HT1080 (cell line): ENCODE results near the gene SOBP. TPM values are rescaled to one million over a fixed set of nuclear protein-coding genes. Genes with fewer than 3 reads are reported as not detected.

Experiments
- DNase-seq: peaks from one replicate; pipeline ENCODE4 v3.0.0-alpha.2; 2015; ENCODE audit warnings: low read depth
- total RNA-seq: library from RNA; depleted of rRNA; stranded (reverse); fragments of >200 nt; shearing (Covaris generic); gene quantifications from 2 replicates; pipeline ENCODE4 v1.2.3, GENCODE V29; 2014

SOBP gene
- total RNA-seq, 1 experiment from 2014 or later: 1.9 TPM

GRCh38 chr6:107637316-107638315 lies 147.7 kb downstream of the SOBP start:
- no peak for DNase-seq

- no peak for DNase-seq
Observed at GRCh38 chr6:107638493-107638892, 148.6 kb downstream of the SOBP start.

- no peak for DNase-seq
Observed at GRCh38 chr6:107639511-107639910, 149.6 kb downstream of the SOBP start.

GRCh38 chr6:107641071-107641470 lies 151.2 kb downstream of the SOBP start:
- no peak for DNase-seq

- DNase-seq: no peak
Observed at GRCh38 chr6:107641500-107641941, 151.6 kb downstream of the SOBP start.

- DNase-seq: no peak
Observed at GRCh38 chr6:107642095-107642860, 152.4 kb downstream of the SOBP start.

GRCh38 chr6:107642861-107643328 lies 153.0 kb downstream of the SOBP start:
- DNase-seq: no peak

GRCh38 chr6:107644513-107644912 lies 154.6 kb downstream of the SOBP start:
- no peak for DNase-seq

- no peak for DNase-seq
Observed at GRCh38 chr6:107645740-107646139, 155.8 kb downstream of the SOBP start.

GRCh38 chr6:107646176-107646575 lies 156.3 kb downstream of the SOBP start:
- no peak for DNase-seq

GRCh38 chr6:107646776-107647438 lies 157.0 kb downstream of the SOBP start:
- no peak for DNase-seq

GRCh38 chr6:107647439-107647948 lies 157.6 kb downstream of the SOBP start:
- DNase-seq: no peak

GRCh38 chr6:107648983-107649382 lies 159.1 kb downstream of the SOBP start:
- no peak for DNase-seq

- peak; percentile 34 for DNase-seq
Observed at GRCh38 chr6:107652526-107653182, 162.7 kb downstream of the SOBP start.

GRCh38 chr6:107653183-107653580 lies 163.3 kb downstream of the SOBP start:
- no peak for DNase-seq

- no peak for DNase-seq
Observed at GRCh38 chr6:107653861-107654394, 164.0 kb downstream of the SOBP start.

GRCh38 chr6:107654764-107655163 lies 164.8 kb downstream of the SOBP start:
- no peak for DNase-seq

GRCh38 chr6:107655245-107655644 lies 165.3 kb downstream of the SOBP start:
- no peak for DNase-seq

- no peak for DNase-seq
Observed at GRCh38 chr6:107655864-107656263, 165.9 kb downstream of the SOBP start.

GRCh38 chr6:107656401-107656800 lies 166.5 kb downstream of the SOBP start:
- DNase-seq: no peak
